Mucosa of rectum (tissue), 2 donors: Measurements from ENCODE around the gene EBF3.

ENCODE experiments used
- H3K27ac ChIP-seq, 2 donors: one replicate each; pipeline ENCODE4 v1.7.0; 2013; ENCODE audit warnings: inconsistent platforms in 2 of 2, low read depth in 2 of 2, low read length in 2 of 2
- H3K27me3 ChIP-seq, 2 donors: one replicate each; pipeline ENCODE4 v1.7.0; 2013; ENCODE audit warnings: low read length in 2 of 2; ENCODE audit not compliant: control insufficient read depth in 2 of 2, insufficient read depth in 2 of 2
- H3K36me3 ChIP-seq, 2 donors: one replicate each; pipeline ENCODE4 v1.7.0; 2013; ENCODE audit warnings: low read length in 2 of 2; ENCODE audit not compliant: control insufficient read depth in 2 of 2, insufficient read depth in 2 of 2
- H3K4me1 ChIP-seq, 2 donors: one replicate each; pipeline ENCODE4 v1.7.0; 2013; ENCODE audit warnings: low read length in 2 of 2, mild to moderate bottlenecking in 1 of 2; ENCODE audit not compliant: control insufficient read depth in 2 of 2, insufficient read depth in 2 of 2
- H3K4me3 ChIP-seq, 2 donors: one replicate each; pipeline ENCODE4 v1.7.0; 2013; ENCODE audit warnings: low read length in 2 of 2
- H3K9ac ChIP-seq, 2 donors: one replicate each; pipeline ENCODE4 v1.7.0; 2013; ENCODE audit warnings: low read length in 2 of 2, low read depth in 1 of 2, mild to moderate bottlenecking in 1 of 2
- H3K9me3 ChIP-seq, 2 donors: one replicate each; pipeline ENCODE4 v1.7.0; 2013; ENCODE audit warnings: low read length in 2 of 2; ENCODE audit not compliant: control insufficient read depth in 2 of 2
- donor health status: healthy.
- donor health status: Normal muscosa, but diverticular disease.

The EBF3 gene

DNA sequence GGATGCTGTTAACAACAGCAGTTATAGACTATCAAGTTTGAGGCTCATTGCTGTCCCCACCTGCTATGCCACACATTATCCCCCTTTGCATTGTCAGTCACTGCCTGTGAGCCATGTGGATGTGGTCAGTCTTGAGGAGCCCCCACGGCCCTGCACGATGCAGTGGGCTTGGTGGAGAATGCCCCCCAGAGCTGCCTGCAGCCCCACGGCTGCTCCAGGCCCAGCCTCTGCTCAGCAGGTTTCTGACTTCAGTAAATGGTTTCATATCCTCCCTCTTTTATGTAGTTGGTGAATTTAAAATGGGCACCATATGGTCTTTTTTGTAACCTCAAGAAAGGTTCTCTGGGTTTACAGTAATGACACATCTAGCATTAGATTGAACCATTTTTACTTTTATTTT lies 164.1 kb downstream of the EBF3 start:
- Histone ChIP-seq H3K4me1 (no peaks in the 10 kb centered on the region), H3K27ac (no peak overlapping the region), H3K36me3 (no peaks in the 10 kb centered on the region), H3K9ac (no peak overlapping the region), H3K9me3 (no peaks in the 10 kb centered on the region), H3K4me3 (no peak overlapping the region), H3K27me3 (no peaks in the 10 kb centered on the region)

- H3K4me3 ChIP-seq, result no peak overlapping the region
- peaks cover 0 to 5% of the 10 kb centered on the region in 2 donors for H3K9me3 ChIP-seq
- no peaks in the 10 kb centered on the region for H3K36me3 ChIP-seq
- H3K4me1 ChIP-seq, result no peaks in the 10 kb centered on the region
- no peaks in the 10 kb centered on the region for H3K27me3 ChIP-seq
- no peak overlapping the region for H3K9ac ChIP-seq
- no peak overlapping the region for H3K27ac ChIP-seq
These were observed 167.2 kb downstream of the EBF3 start for GRCh38 chr10:129796710-129797420.

- no peaks in the 10 kb centered on the region for H3K4me1 ChIP-seq
- H3K9me3 ChIP-seq, result peaks cover 0 to 5% of the 10 kb centered on the region in 2 donors
- no peak overlapping the region for H3K4me3 ChIP-seq
- no peaks in the 10 kb centered on the region for H3K36me3 ChIP-seq
- H3K27me3 ChIP-seq, result no peaks in the 10 kb centered on the region
- no peak overlapping the region for H3K9ac ChIP-seq
- no peak overlapping the region for H3K27ac ChIP-seq
These were observed 170.1 kb downstream of the EBF3 start for GRCh38 chr10:129793996-129794395.

DNA sequence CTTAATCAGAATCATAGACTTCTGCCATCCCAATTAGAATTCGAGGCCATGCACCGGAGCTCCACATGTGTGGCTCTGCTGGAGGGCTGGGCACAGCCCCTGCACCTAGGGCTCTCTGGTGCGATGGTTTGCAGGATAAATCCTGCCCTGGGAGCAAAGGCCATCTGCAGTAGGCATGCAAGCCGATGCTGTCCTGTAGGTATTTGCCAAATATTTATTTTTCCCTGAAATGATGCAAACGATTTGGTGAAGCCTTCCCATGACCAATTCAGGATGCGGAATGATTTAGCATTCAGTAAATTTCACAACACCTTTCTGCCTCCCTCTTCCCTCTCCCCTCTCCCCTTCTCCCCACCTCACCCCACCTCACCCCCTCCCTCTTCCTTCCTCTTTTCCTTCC lies 170.6 kb downstream of the EBF3 start:
- Histone ChIP-seq H3K4me3 (no peak overlapping the region), H3K27me3 (no peaks in the 10 kb centered on the region), H3K27ac (no peak overlapping the region), H3K9ac (no peak overlapping the region), H3K36me3 (no peaks in the 10 kb centered on the region), H3K9me3 (peaks cover 0 to 5% of the 10 kb centered on the region in 2 donors), H3K4me1 (no peaks in the 10 kb centered on the region)

DNA sequence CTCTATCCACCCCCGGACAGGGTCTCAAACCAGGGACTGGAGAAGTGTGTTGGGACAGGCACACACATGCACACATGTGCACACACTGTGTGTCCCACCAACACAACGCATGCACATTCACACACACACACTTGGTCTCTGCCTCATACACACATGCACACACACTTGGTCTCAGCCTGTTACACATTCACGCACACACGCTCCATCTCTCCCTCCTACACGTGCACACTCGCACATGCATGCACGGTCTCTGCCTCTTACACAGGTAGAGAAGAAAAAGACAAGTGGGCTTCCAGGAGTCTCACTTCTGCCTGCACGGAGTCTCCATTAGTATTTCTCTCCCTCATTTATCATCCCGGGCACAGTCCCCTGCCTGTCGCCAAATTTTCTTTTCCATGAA lies 171.2 kb downstream of the EBF3 start:
- Histone ChIP-seq H3K4me3 (no peak overlapping the region), H3K27ac (no peak overlapping the region), H3K27me3 (no peaks in the 10 kb centered on the region), H3K4me1 (no peaks in the 10 kb centered on the region), H3K9me3 (peaks cover 0 to 5% of the 10 kb centered on the region in 2 donors), H3K36me3 (no peaks in the 10 kb centered on the region), H3K9ac (no peak overlapping the region)

- no peak overlapping the region for H3K9ac ChIP-seq
- no peaks in the 10 kb centered on the region for H3K27me3 ChIP-seq
These were observed 171.9 kb downstream of the EBF3 start for GRCh38 chr10:129792141-129792540.

DNA sequence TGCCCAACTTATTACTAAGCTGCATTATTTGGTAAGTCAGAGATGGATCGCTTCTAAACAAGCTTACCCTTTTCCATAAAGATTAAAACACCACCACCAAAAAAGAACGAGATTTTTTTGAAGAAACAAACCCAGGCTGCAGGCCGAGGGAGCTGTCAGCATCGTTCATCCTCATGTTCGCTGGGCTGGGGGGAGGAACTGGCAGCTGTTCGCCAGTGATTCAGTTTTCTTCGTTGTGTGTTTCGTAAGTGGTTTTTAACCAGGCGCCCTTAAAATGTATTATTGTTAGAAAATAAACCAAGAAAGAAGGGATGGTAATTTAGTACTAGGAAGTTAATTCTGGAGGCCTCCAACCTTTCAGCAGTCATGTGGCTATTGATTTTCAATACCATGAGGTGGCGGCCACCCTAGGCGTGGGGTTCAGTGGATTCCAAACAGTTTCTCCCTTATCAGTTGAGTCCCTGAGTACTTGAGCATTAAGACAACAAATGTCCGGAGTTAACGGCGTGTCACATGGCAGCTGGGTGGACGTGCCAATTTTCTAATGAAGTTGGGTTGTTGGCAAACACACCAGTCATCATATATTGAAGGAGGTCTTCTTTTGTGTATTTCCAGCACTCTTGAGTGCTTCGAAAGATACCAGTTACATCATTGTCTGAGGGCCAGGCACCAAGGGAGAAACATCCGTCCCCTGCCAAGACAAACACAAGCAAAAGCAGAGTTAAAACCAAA lies 173.2 kb downstream of the EBF3 start:
- H3K4me3 ChIP-seq, result no peak overlapping the region
- H3K9me3 ChIP-seq, result peaks cover 0 to 5% of the 10 kb centered on the region in 2 donors
- H3K27ac ChIP-seq, result no peak overlapping the region
- H3K36me3 ChIP-seq, result no peaks in the 10 kb centered on the region
- H3K4me1 ChIP-seq, result no peaks in the 10 kb centered on the region
- no peaks in the 10 kb centered on the region for H3K27me3 ChIP-seq
- no peak overlapping the region for H3K9ac ChIP-seq

More at GRCh38 chr10:129792141-129792540, 171.9 kb downstream of the EBF3 start:
- H3K36me3 ChIP-seq, result no peaks in the 10 kb centered on the region
- H3K27ac ChIP-seq, result no peak overlapping the region
- peaks cover 0 to 5% of the 10 kb centered on the region in 2 donors for H3K9me3 ChIP-seq
- H3K4me1 ChIP-seq, result no peaks in the 10 kb centered on the region
- H3K4me3 ChIP-seq, result no peak overlapping the region

- Histone ChIP-seq H3K4me1 (no peaks in the 10 kb centered on the region), H3K36me3 (no peaks in the 10 kb centered on the region), H3K27ac (no peak overlapping the region), H3K27me3 (no peaks in the 10 kb centered on the region), H3K4me3 (no peak overlapping the region), H3K9ac (no peak overlapping the region), H3K9me3 (peaks cover 0 to 5% of the 10 kb centered on the region in 2 donors)
These were observed 175.9 kb downstream of the EBF3 start for GRCh38 chr10:129788215-129788614.

DNA sequence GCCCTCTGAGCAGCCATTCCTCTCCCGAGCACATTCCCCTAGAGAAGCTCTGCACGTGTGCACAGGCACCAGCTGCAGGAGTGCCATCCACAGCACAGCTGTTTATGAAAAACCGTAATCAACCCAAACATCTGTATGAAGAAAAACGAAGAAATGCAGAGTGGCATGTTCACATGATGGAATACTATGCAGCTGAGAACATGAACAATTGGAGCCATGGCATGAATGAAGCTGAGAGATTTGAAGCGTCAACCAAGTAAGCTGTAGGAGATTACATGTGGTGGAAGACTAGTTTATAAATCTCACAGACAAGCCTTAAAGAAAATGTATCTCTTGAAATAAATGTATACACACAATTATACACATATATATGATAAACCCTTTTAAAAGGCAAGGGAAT lies 176.5 kb downstream of the EBF3 start:
- no peaks in the 10 kb centered on the region for H3K27me3 ChIP-seq
- no peak overlapping the region for H3K27ac ChIP-seq
- H3K36me3 ChIP-seq, result no peaks in the 10 kb centered on the region
- H3K9me3 ChIP-seq, result no peaks in the 10 kb centered on the region
- no peak overlapping the region for H3K4me3 ChIP-seq
- H3K4me1 ChIP-seq, result no peaks in the 10 kb centered on the region
- H3K9ac ChIP-seq, result no peak overlapping the region

DNA sequence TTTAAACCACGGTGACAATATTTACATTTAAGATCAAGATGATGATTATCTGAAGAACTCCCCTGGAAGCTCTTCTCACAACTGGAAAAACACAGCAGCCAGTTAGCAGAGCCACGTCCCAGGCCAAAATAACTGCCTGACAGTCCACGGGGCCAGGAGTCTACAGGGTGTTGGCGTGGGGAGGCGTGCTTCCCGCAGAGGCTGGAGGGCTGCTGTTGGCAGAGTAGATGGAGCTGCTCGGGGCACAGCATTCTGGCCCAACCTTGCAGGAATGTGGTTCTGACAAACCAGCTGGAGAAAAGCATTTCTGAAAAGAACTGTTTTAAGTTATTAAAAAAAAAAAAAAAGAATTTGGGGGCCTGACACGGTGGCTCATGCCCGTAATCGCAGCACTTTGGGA lies 177.9 kb downstream of the EBF3 start:
- no peaks in the 10 kb centered on the region for H3K36me3 ChIP-seq
- no peaks in the 10 kb centered on the region for H3K9me3 ChIP-seq
- no peaks in the 10 kb centered on the region for H3K4me1 ChIP-seq
- H3K4me3 ChIP-seq, result no peak overlapping the region
- H3K27ac ChIP-seq, result no peak overlapping the region
- no peaks in the 10 kb centered on the region for H3K27me3 ChIP-seq
- H3K9ac ChIP-seq, result no peak overlapping the region
